GM23338 (cell line): ENCODE data around the gene SHLD2.
"Not testable (repeated sequence)": the region's sequence is repeated elsewhere in the genome, so short reads cannot be mapped to it uniquely, and the experiment has no call there.

Source experiments
- CTCF ChIP-seq, 2 experiments: fragments of 200-600 bp in 1 of 2; sonication (generic) in 1 of 2; conservative IDR thresholded peaks; 2 replicates each; pipeline versions ENCODE4 v1.5.1 to v1.6.1; 2016 to 2017; ENCODE audit warnings: antibody characterized with exemption in 2 of 2, low read depth in 2 of 2, mild to moderate bottlenecking in 2 of 2, moderate library complexity in 1 of 2
- EZH2 ChIP-seq: fragments of 200-600 bp; sonication (generic); IDR thresholded peaks from one replicate; pipeline ENCODE4 v1.8.0; 2017; ENCODE audit warnings: antibody characterized with exemption, mild to moderate bottlenecking, low read depth; ENCODE audit not compliant: unreplicated experiment
- EZH2phosphoT487 ChIP-seq: fragments of 200-600 bp; sonication (generic); IDR thresholded peaks from one replicate; pipeline ENCODE4 v1.8.1; 2018; ENCODE audit warnings: antibody characterized with exemption; ENCODE audit not compliant: unreplicated experiment
- JUNB ChIP-seq: IDR thresholded peaks from one replicate; pipeline ENCODE4 v1.6.1; 2016; ENCODE audit warnings: antibody characterized with exemption; ENCODE audit not compliant: unreplicated experiment
- POLR2AphosphoS5 ChIP-seq: IDR thresholded peaks from 2 replicates; pipeline ENCODE4 v1.6.1; 2016; ENCODE audit warnings: antibody characterized with exemption, low read depth
- ZNF331 ChIP-seq: fragments of 250-450 bp; sonication (Bioruptor Pico); IDR thresholded peaks from 2 replicates; pipeline ENCODE4 v1.5.0; 2020; ENCODE audit warnings: low read depth, mild to moderate bottlenecking, moderate library complexity
- TF ChIP-seq, protein P1 (sequence below): IDR thresholded peaks from one replicate; pipeline ENCODE4 v1.6.1; 2018; ENCODE audit warnings: antibody characterized with exemption; ENCODE audit not compliant: unreplicated experiment

DNA sequence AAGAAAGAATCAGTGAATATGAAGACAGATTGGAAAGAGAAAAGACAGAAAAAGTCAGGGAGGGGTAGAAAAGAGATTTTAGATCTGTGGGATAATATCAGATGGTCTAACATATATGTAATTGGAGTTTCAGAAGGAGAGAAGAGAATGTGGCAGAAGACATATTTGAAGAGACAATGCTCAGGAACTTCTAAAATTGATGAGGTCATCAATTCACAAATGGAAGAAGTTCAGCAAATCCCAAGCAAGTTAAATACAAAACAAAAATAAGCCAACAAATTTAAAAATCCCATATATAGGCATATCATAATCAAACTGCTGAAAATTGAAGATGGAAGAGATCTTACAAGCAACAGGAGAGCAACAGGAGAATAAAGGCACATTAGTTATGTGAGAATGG is 42.5 kb downstream of the SHLD2 start:
- not testable (repeated sequence) for TF ChIP-seq CTCF (conservative IDR thresholded peaks at IDR 0.05; ENCODE audit: low read depth in 2 of 2); POLR2AphosphoS5; ZNF331 (CRISPR knock-in tag); EZH2; JUNB; EZH2phosphoT487
- TF ChIP-seq, protein P1, sequence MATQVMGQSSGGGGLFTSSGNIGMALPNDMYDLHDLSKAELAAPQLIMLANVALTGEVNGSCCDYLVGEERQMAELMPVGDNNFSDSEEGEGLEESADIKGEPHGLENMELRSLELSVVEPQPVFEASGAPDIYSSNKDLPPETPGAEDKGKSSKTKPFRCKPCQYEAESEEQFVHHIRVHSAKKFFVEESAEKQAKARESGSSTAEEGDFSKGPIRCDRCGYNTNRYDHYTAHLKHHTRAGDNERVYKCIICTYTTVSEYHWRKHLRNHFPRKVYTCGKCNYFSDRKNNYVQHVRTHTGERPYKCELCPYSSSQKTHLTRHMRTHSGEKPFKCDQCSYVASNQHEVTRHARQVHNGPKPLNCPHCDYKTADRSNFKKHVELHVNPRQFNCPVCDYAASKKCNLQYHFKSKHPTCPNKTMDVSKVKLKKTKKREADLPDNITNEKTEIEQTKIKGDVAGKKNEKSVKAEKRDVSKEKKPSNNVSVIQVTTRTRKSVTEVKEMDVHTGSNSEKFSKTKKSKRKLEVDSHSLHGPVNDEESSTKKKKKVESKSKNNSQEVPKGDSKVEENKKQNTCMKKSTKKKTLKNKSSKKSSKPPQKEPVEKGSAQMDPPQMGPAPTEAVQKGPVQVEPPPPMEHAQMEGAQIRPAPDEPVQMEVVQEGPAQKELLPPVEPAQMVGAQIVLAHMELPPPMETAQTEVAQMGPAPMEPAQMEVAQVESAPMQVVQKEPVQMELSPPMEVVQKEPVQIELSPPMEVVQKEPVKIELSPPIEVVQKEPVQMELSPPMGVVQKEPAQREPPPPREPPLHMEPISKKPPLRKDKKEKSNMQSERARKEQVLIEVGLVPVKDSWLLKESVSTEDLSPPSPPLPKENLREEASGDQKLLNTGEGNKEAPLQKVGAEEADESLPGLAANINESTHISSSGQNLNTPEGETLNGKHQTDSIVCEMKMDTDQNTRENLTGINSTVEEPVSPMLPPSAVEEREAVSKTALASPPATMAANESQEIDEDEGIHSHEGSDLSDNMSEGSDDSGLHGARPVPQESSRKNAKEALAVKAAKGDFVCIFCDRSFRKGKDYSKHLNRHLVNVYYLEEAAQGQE: not testable (repeated sequence)
